HG03135 (cell line): ENCODE data around the gene PRKAG2.

Experiments used
- ATAC-seq: cut with Tn5 transposase; IDR thresholded peaks from one replicate; pipeline ENCODE4 v1.9.1; 2021; ENCODE audit warnings: mild to moderate bottlenecking, moderate library complexity; ENCODE audit not compliant: unreplicated experiment

PRKAG2 gene

GRCh38 chr7:151776446-151776845 lies 100.5 kb downstream of the PRKAG2 start:
- no peak for ATAC-seq

GRCh38 chr7:151775547-151776443 lies 101.1 kb downstream of the PRKAG2 start:
- no peak for ATAC-seq

- ATAC-seq = no peak
These were observed 102.0 kb downstream of the PRKAG2 start for GRCh38 chr7:151774951-151775350.

GRCh38 chr7:151773797-151774196 lies 103.1 kb downstream of the PRKAG2 start:
- ATAC-seq = no peak

GRCh38 chr7:151770232-151770631 lies 106.7 kb downstream of the PRKAG2 start:
- ATAC-seq = no peak

- no peak for ATAC-seq
These were observed 107.6 kb downstream of the PRKAG2 start for GRCh38 chr7:151769188-151769821.

GRCh38 chr7:151768805-151769187 lies 108.1 kb downstream of the PRKAG2 start:
- ATAC-seq = no peak

- no peak for ATAC-seq
These were observed 109.4 kb downstream of the PRKAG2 start for GRCh38 chr7:151767557-151767956.

GRCh38 chr7:151764056-151764920 lies 112.6 kb downstream of the PRKAG2 start:
- no peak for ATAC-seq

GRCh38 chr7:151763420-151763984 lies 113.4 kb downstream of the PRKAG2 start:
- no peak for ATAC-seq

GRCh38 chr7:151762583-151763245 lies 114.2 kb downstream of the PRKAG2 start:
- no peak for ATAC-seq

GRCh38 chr7:151761957-151762356 lies 115.0 kb downstream of the PRKAG2 start:
- ATAC-seq = no peak

- no peak for ATAC-seq
These were observed 115.7 kb downstream of the PRKAG2 start for GRCh38 chr7:151761231-151761630.

- no peak for ATAC-seq
These were observed 117.3 kb downstream of the PRKAG2 start for GRCh38 chr7:151759591-151760042.

GRCh38 chr7:151758622-151759540 lies 118.0 kb downstream of the PRKAG2 start:
- ATAC-seq = no peak

- no peak for ATAC-seq
These were observed 119.6 kb downstream of the PRKAG2 start for GRCh38 chr7:151757274-151757673.

- no peak for ATAC-seq
These were observed 120.0 kb downstream of the PRKAG2 start for GRCh38 chr7:151756866-151757265.

GRCh38 chr7:151756076-151756731 lies 120.7 kb downstream of the PRKAG2 start:
- no peak for ATAC-seq
